ENCODE results near the gene SSBP4.
A peak's percentile ranks its signal among the peaks of the same experiment; 100 is the strongest.

Gene SSBP4

GRCh38 chr19:18468517-18468916 lies 49.3 kb downstream of the SSBP4 start:
- DNase-seq (ENCODE audit: low spot score): no peak

DNA sequence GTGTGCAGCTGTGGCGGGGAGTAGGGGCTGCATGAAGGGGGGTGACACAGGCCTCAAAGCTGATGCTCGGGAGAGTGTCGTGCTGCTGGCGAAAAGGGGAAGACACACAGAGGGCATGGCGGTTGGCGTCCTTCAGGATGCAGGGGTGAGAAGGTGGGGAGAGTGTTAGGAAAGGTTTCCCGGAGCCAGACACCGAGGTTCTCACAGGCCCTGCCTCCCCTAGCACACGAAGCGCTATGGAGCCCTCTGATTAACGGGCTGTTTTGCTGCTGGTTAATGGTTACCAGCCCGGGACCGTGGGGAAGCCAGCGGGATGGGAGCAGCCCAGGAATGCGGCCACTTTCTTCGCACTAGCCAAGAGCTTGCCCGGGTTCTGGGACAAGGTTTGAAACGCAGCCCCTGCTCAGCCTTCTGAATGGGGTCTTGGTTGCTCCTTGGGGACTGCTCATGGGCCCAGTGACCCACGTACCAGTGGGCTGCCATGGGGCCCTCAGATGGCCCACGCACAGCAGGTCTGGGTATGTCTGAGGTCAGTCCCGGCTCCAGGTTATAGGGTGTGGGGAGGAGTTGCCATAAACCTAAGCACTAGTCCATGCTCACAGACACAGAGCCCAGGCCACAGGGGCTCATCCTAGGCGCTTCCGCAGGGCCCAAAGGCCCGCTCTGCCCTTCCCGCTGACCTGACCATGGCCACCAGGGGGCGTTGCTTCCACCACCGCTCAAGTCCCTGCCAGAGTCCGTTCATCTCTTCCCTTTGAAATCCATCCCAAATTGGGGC lies 50.1 kb downstream of the SSBP4 start:
- peak; percentile 61 for DNase-seq (ENCODE audit: low spot score)

GRCh38 chr19:18470787-18471186 lies 51.6 kb downstream of the SSBP4 start:
- no peak for DNase-seq (ENCODE audit: low spot score)

GRCh38 chr19:18473003-18473705 lies 54.0 kb downstream of the SSBP4 start:
- no peak for DNase-seq (ENCODE audit: low spot score)

GRCh38 chr19:18473706-18474087 lies 54.5 kb downstream of the SSBP4 start:
- DNase-seq (ENCODE audit: low spot score): no peak

DNA sequence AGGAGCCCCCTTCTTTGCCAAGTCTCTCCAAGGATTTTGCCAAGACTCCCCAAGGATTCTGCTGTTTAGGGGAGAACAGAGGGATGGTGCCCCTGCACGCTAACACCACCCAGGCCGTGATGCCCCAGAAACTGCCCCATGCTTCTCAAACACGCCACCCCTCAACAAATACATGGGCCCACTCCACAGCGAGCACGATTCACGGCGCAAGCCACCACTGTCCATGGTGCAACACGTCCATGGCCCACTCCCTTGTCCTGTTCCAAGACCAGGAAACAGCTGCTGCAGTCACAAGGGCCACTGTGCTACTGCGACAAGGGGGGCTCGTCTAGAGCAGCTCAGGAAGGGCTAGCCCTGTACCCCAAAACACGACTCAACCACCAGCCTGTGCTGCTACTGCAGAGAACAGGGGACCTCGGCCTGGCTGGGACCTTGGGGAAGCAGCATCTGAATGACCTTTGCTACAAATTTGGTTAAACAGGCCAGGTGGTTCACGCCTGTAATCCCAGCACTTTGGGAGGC lies 55.2 kb downstream of the SSBP4 start:
- DNase-seq (ENCODE audit: low spot score): no peak

DNA sequence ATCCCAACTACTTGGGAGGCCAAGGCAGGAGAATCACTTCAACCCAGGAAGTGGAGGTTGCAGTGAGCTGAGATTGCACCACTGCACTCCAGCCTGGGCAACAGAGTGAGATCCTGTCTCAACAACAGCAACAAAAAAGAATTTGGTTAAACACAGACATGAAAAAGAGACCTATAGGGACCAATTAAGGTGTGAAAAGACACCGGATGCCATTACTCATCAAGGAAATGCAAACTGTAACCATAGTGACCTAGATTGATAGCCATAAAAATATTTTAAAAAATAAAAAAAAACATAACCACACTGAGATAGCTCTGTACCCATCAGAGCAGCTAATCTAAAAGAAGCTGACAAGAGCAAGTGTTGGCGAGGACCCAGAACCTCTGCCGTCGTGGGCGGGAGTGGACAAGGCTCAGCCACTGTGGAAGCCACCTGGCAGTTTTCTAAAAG lies 55.8 kb downstream of the SSBP4 start:
- no peak for DNase-seq (ENCODE audit: low spot score)

DNA sequence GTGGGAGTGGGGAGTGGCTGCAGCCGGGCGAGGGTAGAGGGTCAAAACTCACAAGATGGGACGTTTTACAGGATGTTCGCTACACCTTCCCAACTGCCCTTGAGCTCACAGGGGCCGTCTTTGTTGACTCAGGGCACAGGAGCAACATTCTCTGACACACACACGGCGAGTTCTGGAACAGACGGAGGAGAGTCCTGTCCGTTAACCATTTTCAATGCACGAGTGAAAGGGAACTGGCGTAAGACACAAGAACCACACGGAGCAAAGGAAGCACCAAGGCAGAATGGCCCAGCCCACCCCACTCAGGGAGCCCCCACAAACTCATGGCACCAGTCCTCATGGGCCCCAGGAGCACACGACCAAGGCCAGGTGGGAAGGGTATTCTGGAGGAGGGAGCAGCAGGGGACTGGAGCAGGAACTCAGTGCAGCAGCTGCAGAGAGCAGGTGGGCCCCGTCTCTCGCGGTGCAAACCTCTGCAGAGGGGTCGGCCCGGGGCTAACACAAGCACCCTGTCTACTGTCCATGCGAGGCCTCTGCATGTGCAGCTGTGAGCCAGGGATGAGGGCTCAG lies 56.6 kb downstream of the SSBP4 start:
- DNase-seq (ENCODE audit: low spot score): no peak

DNA sequence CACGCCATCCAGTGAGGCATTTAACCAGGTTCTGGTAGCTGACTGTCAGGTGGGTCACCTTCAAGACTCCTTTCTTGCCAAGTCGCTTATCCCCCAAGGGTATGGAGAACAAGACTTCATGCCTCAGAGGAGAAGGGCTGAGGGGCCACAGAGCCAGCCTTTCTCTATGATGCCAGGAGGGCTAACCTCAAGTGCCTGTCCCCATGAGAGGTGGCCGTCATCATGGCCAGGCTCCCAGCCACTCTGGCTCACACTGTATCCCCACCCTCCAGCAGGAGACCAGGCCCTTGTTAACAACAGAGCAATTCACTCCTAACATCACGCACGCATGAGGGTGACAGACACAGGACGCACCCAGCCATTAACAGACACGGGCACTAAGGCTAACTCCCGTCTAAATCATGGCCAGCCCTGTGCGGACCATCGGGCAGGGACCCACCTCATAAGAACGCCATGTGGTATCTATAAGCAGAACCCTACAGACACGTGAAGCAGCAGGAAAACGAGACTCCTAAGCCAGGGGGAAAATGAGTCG lies 57.4 kb downstream of the SSBP4 start:
- no peak for DNase-seq (ENCODE audit: low spot score)

GRCh38 chr19:18477042-18477779 lies 58.0 kb downstream of the SSBP4 start:
- no peak for DNase-seq (ENCODE audit: low spot score)

- no peak for DNase-seq (ENCODE audit: low spot score)
Observed at GRCh38 chr19:18477974-18478373, 58.8 kb downstream of the SSBP4 start.

GRCh38 chr19:18478545-18479311 lies 59.5 kb downstream of the SSBP4 start:
- peak; percentile 75 for DNase-seq (ENCODE audit: low spot score)

DNA sequence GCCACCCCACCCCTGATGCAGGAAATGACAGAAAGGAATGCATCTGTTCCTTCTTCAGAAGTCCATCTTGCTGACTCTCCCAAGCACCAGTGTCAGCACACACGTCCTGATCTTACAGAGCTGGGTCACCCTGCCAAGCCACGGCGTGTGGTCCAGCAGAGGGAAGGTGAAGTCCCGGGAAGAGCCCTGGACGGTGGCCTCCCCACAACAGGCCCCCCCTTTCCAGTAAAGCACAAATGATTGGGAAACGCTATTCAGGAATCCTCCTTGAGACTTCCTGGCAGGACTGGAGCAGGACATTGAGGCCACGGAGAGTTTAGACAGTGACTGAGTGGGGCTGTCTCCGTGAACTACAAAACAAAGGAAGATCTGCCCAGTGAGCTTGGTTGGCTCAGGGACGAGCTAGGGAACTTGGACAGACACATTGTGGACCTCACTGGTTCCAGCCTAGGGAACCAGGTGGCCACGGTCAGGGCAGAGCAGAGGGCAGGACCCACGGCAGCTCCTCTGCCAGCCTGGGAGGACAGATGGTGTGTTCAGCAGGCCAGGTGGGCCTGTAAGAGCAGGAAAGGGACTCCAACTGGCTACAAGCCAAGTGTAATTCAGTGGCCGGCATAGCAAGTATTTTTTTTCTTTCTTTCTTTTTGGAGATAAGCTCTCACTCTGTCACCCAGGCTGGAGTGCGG lies 61.0 kb downstream of the SSBP4 start:
- no peak for DNase-seq (ENCODE audit: low spot score)

DNA sequence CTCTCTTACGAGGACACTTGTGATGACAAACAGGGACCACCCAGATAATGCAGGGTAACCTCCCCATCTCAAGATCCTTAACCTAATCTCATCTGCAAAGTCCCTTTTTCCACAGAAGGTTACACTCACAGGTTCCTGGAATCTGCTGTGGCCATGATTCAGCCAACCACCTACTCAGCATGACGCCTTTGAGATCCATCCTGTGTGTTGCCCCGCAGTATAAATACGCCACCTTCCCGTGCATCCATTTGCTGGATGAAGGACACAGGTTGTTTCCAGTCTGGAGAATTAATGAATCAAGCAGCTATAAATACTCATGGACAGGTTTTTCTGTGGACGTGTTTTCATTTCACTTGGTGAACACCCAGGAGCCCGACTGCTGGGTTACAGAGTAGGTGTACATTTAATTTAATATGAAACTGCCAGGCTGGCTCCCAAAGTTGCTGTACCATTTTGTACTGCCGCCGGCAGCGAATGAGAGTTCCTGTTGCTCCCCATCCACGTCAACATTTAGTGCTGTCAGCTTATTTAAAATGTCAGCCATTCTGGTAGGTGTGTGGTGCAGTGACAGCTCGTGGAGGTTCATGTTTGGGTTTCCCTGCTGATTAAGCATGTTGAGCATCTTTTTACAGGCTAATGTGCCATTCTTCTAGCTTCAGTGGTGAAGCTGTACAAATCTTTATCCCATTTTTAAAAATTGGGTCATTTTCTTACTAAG lies 62.5 kb downstream of the SSBP4 start:
- no peak for DNase-seq (ENCODE audit: low spot score)

- no peak for DNase-seq (ENCODE audit: low spot score)
Observed at GRCh38 chr19:18483119-18483890, 64.1 kb downstream of the SSBP4 start.
